ENCODE measurements around the gene BMPR1A.
"Not testable (repeated sequence)": the region's sequence is repeated elsewhere in the genome, so short reads cannot be mapped to it uniquely, and the experiment has no call there.

BMPR1A gene

GRCh38 chr10:86929468-86930380 is 173.3 kb downstream of the BMPR1A start:
- intact Hi-C loops (cut with DNase I) = no loop called here
- no peak for DNase-seq

GRCh38 chr10:86931872-86932271 is 175.5 kb downstream of the BMPR1A start:
- DNase-seq = no peak
- intact Hi-C loops (cut with DNase I) = no loop called here

GRCh38 chr10:86932674-86933073 is 176.3 kb downstream of the BMPR1A start:
- intact Hi-C loops (cut with DNase I) = no loop called here
- no peak for DNase-seq

GRCh38 chr10:86934162-86934711 is 177.8 kb downstream of the BMPR1A start:
- DNase-seq; intact Hi-C loops (cut with DNase I): not testable (repeated sequence)

GRCh38 chr10:86936661-86937501 is 180.5 kb downstream of the BMPR1A start:
- intact Hi-C loops (cut with DNase I) = loop anchor here (5.0 kb wide), 1 partner anchor 210 kb away; no protein-coding TSS in a partner anchor
- peak in 1 of 10 donors; percentile 69 for DNase-seq

- DNase-seq = peak in 1 of 10 donors; percentile 46
- intact Hi-C loops (cut with DNase I) = loop anchor here (5.0 kb wide), 1 partner anchor 210 kb away; no protein-coding TSS in a partner anchor
Measured at GRCh38 chr10:86937502-86938154, 181.2 kb downstream of the BMPR1A start.

- intact Hi-C loops (cut with DNase I) = loop anchor here (5.0 kb wide), 1 partner anchor 209 kb away; no protein-coding TSS in a partner anchor
- peak in 1 of 10 donors; percentile 72 for DNase-seq
Measured at GRCh38 chr10:86938260-86938659, 181.8 kb downstream of the BMPR1A start.

- peak in 1 of 10 donors; percentile 21 for DNase-seq
- intact Hi-C loops (cut with DNase I) = not testable (repeated sequence)
Measured at GRCh38 chr10:86940076-86940475, 183.7 kb downstream of the BMPR1A start.

- intact Hi-C loops (cut with DNase I) = no loop called here
- peak in 1 of 10 donors; percentile 77 for DNase-seq
Measured at GRCh38 chr10:86940677-86941076, 184.3 kb downstream of the BMPR1A start.

- intact Hi-C loops (cut with DNase I) = no loop called here
- peak in 2 of 10 donors; percentile 19 to 35 for DNase-seq
Measured at GRCh38 chr10:86941426-86941825, 185.0 kb downstream of the BMPR1A start.

GRCh38 chr10:86941991-86942421 is 185.6 kb downstream of the BMPR1A start:
- DNase-seq = peak in 2 of 10 donors; percentile 35 to 83
- intact Hi-C loops (cut with DNase I) = no loop called here

- peak in 2 of 10 donors; percentile 77 to 81 for DNase-seq
Measured at GRCh38 chr10:86942441-86943315, 186.3 kb downstream of the BMPR1A start.

GRCh38 chr10:86943316-86944030 is 187.1 kb downstream of the BMPR1A start:
- peak in 2 of 10 donors; percentile 72 to 85 for DNase-seq
- intact Hi-C loops (cut with DNase I) = no loop called here

More at GRCh38 chr10:86942441-86943315, 186.3 kb downstream of the BMPR1A start:
- intact Hi-C loops (cut with DNase I) = no loop called here

- intact Hi-C loops (cut with DNase I) = no loop called here
- peak in 2 of 10 donors; percentile 26 to 66 for DNase-seq
Measured at GRCh38 chr10:86944031-86944419, 187.6 kb downstream of the BMPR1A start.

- intact Hi-C loops (cut with DNase I) = no loop called here
- peak in 1 of 10 donors; percentile 17 for DNase-seq
Measured at GRCh38 chr10:86944471-86944870, 188.1 kb downstream of the BMPR1A start.

- intact Hi-C loops (cut with DNase I) = no loop called here
- DNase-seq = peak in 2 of 10 donors; percentile 47 to 53
Measured at GRCh38 chr10:86944907-86945306, 188.5 kb downstream of the BMPR1A start.

- intact Hi-C loops (cut with DNase I) = no loop called here
- peak in 3 of 10 donors; percentile 32 to 86 (median 52) for DNase-seq
Measured at GRCh38 chr10:86945361-86946212, 189.2 kb downstream of the BMPR1A start.
